Testis (tissue), 3 donors: ENCODE data around the gene CPM. TPM values are rescaled to one million over a fixed set of nuclear protein-coding genes. Genes with fewer than 3 reads are reported as not detected.

Source experiments
- DNase-seq: peaks from one replicate; pipeline ENCODE4 v3.0.0-alpha.2; 2019
- H3K27ac ChIP-seq, 2 donors: fragments of 200-600 bp; sonication (generic); one replicate each; pipeline ENCODE4 v1.5.1; 2019
- H3K27me3 ChIP-seq: fragments of 200-600 bp; sonication (generic); one replicate; pipeline ENCODE4 v1.5.1; 2019
- H3K36me3 ChIP-seq: fragments of 200-600 bp; sonication (generic); one replicate; pipeline ENCODE4 v1.5.1; 2017; ENCODE audit warnings: low read depth; ENCODE audit errors: missing control alignments
- H3K4me1 ChIP-seq: fragments of 200-600 bp; sonication (generic); one replicate; pipeline ENCODE4 v1.5.1; 2019
- H3K4me3 ChIP-seq, 2 donors: fragments of 200-600 bp; sonication (generic); one replicate each; pipeline ENCODE4 v1.5.1; 2017 to 2019
- H3K9me3 ChIP-seq: fragments of 200-600 bp; sonication (generic); one replicate; pipeline ENCODE4 v1.5.1; 2017
- POLR2A ChIP-seq: fragments of 450-650 bp; IDR thresholded peaks from one replicate; pipeline ENCODE4 v1.6.1; 2017; ENCODE audit warnings: antibody characterized with exemption, mild to moderate bottlenecking, moderate library complexity
- WGBS, 2 donors: methylation state at CpG; one replicate each; pipeline ENCODE4 v1.1.5; 2018; 5-methylcytosine and 5-hydroxymethylcytosine counted together
- intact Hi-C: fragments of 100-400 bp; cut with DNase I; formaldehyde crosslinking; loops from one replicate; pipeline ENCODE4 v1.15.1; 2023; ENCODE audit warnings: low total_unique reads
- polyA plus RNA-seq: library from polyadenylated mRNA; stranded (reverse); fragments of 350-450 nt; fragmentation: Illumina TruSeq; extraction: RNeasy Lipid Tissue Mini Kit (QIAGEN cat#74804); gene quantifications from one replicate; pipeline ENCODE4 v1.2.3, GENCODE V29; 2014; ENCODE audit warnings: low read depth, low replicate concordance; ENCODE audit not compliant: insufficient read depth
- total RNA-seq, 2 donors: library from RNA; depleted of rRNA; stranded (reverse); fragments of >200 nt; gene quantifications; one replicate each; pipeline ENCODE4 v1.2.3, GENCODE V29; 2016
- TF ChIP-seq, protein P1 (sequence below), 3 experiments: fragments of 450-650 bp in 2 of 3; fragments of 200-600 bp in 1 of 3; sonication (generic) in 1 of 3; IDR thresholded peaks; one replicate each; pipeline ENCODE4 v1.5.1; 2016 to 2019; ENCODE audit warnings: antibody characterized with exemption in 3 of 3, mild to moderate bottlenecking in 2 of 3, moderate library complexity in 1 of 3

The CPM gene
- total and polyA plus RNA-seq, 3 donors from 2014 or later, result 9.3 to 38.0 (median 22.5) TPM

- TF ChIP-seq, protein P1, sequence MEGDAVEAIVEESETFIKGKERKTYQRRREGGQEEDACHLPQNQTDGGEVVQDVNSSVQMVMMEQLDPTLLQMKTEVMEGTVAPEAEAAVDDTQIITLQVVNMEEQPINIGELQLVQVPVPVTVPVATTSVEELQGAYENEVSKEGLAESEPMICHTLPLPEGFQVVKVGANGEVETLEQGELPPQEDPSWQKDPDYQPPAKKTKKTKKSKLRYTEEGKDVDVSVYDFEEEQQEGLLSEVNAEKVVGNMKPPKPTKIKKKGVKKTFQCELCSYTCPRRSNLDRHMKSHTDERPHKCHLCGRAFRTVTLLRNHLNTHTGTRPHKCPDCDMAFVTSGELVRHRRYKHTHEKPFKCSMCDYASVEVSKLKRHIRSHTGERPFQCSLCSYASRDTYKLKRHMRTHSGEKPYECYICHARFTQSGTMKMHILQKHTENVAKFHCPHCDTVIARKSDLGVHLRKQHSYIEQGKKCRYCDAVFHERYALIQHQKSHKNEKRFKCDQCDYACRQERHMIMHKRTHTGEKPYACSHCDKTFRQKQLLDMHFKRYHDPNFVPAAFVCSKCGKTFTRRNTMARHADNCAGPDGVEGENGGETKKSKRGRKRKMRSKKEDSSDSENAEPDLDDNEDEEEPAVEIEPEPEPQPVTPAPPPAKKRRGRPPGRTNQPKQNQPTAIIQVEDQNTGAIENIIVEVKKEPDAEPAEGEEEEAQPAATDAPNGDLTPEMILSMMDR (IDR thresholded peaks at IDR 0.05), result no peak
- no peak for TF ChIP-seq POLR2A
- intact Hi-C loops, result no loop called here
- Histone ChIP-seq H3K27ac (no peak overlapping the region), H3K9me3 (no peaks in the 10 kb centered on the region), H3K27me3 (no peaks in the 10 kb centered on the region), H3K4me1 (no peaks in the 10 kb centered on the region), H3K36me3 (no peaks in the 10 kb centered on the region), H3K4me3 (no peak overlapping the region)
- no peak for DNase-seq
- WGBS, 2 donors, result 78 to 83% methylated on average over 4 of the region's 4 CpGs
These were observed 82.6 kb downstream of the CPM start for GRCh38 chr12:68850390-68850789.

DNA sequence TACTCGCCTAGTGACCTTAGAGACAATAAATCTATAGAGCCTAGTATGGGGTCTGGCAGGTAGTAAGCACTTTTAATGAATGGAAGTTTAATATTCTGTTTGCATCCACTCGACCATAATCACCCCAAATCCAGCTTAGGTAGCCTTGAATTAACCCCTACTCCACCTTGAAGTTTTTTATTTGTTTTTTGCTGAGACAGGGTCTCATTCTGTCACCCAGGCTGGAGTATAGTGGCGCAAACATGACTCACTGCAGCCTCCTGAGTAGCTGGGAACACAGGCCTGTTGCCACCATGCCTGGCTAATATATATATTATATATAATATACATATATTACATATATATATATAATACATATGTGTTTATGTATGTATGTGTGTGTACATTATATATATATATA, 86.2 kb downstream of the CPM start:
- Histone ChIP-seq H3K27ac (no peak overlapping the region), H3K4me3 (no peak overlapping the region), H3K36me3 (no peaks in the 10 kb centered on the region), H3K27me3 (no peaks in the 10 kb centered on the region), H3K9me3 (no peaks in the 10 kb centered on the region), H3K4me1 (no peaks in the 10 kb centered on the region)
- TF ChIP-seq POLR2A, result no peak
- intact Hi-C loops, result no loop called here
- no peak for DNase-seq
- 69 to 74% methylated on average over 3 of the region's 3 CpGs for WGBS, 2 donors

- no peak for DNase-seq
- TF ChIP-seq POLR2A, result no peak
- TF ChIP-seq, protein P1 (IDR thresholded peaks at IDR 0.05), result no peak
- WGBS, 2 donors, result 84 to 86% methylated on average over 14 of the region's 14 CpGs
These were observed 87.9 kb downstream of the CPM start for GRCh38 chr12:68844788-68845695.

GRCh38 chr12:68844318-68844745, 88.6 kb downstream of the CPM start:
- WGBS, 2 donors, result 76 to 80% methylated on average over 4 of the region's 4 CpGs
- H3K4me3 ChIP-seq, result no peak overlapping the region
- no peaks in the 10 kb centered on the region for H3K27me3 ChIP-seq
- no peak for DNase-seq
- no peaks in the 10 kb centered on the region for H3K4me1 ChIP-seq
- no peak overlapping the region for H3K27ac ChIP-seq
- TF ChIP-seq POLR2A, result no peak
- TF ChIP-seq, protein P1 (IDR thresholded peaks at IDR 0.05), result no peak
- no peaks in the 10 kb centered on the region for H3K36me3 ChIP-seq
- intact Hi-C loops, result no loop called here
- H3K9me3 ChIP-seq, result no peaks in the 10 kb centered on the region

More at GRCh38 chr12:68844788-68845695, 87.9 kb downstream of the CPM start:
- H3K27ac ChIP-seq, result no peak overlapping the region
- no peaks in the 10 kb centered on the region for H3K27me3 ChIP-seq
- H3K36me3 ChIP-seq, result no peaks in the 10 kb centered on the region
- no peaks in the 10 kb centered on the region for H3K4me1 ChIP-seq
- H3K9me3 ChIP-seq, result no peaks in the 10 kb centered on the region
- intact Hi-C loops, result no loop called here
- H3K4me3 ChIP-seq, result no peak overlapping the region

GRCh38 chr12:68842784-68843567, 90.0 kb downstream of the CPM start:
- no peaks in the 10 kb centered on the region for H3K9me3 ChIP-seq
- intact Hi-C loops, result no loop called here
- H3K27ac ChIP-seq, result no peak overlapping the region
- H3K27me3 ChIP-seq, result no peaks in the 10 kb centered on the region
- TF ChIP-seq, protein P1 (IDR thresholded peaks at IDR 0.05), result no peak
- TF ChIP-seq POLR2A, result no peak
- H3K4me1 ChIP-seq, result no peaks in the 10 kb centered on the region
- no peak for DNase-seq
- no peaks in the 10 kb centered on the region for H3K36me3 ChIP-seq
- no peak overlapping the region for H3K4me3 ChIP-seq
- WGBS, 2 donors, result 67 to 78% methylated on average over 2 of the region's 2 CpGs
